ENCODE measurements around the gene JDP2.

Gene JDP2

DNA sequence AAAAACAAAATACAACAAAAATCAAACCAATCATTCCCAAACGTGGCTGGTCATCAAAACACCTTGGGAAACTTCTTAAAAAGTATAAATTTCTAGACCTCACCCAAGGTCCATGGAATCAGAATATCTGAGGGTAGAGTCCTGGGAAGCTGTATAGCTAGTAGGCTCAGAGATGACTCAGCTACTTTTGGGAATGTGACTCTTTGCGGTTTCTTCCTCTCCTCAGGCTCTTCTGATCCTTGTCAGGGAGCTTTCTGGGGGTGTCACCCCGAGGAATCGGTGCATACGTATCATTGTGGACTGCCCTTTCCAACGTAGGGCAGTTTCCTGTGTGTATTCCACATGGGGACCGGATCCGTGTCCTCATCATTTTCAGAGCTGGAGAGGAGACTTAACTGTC lies 14.8 kb downstream of the JDP2 start:
- no peak overlapping the region for H3K4me3 ChIP-seq (replicated peaks; ENCODE audit: low read depth, low read length)
- H3K27me3 ChIP-seq (replicated peaks; ENCODE audit: control insufficient read depth, insufficient read depth, low read length) = no peaks in the 10 kb centered on the region
- H3K36me3 ChIP-seq (ENCODE audit: control insufficient read depth, insufficient read depth, low read length) = peaks cover 23% of the 10 kb centered on the region
- DNase-seq (ENCODE audit: extremely low read depth, insufficient read length) = no peak
- TF ChIP-seq, protein P1, sequence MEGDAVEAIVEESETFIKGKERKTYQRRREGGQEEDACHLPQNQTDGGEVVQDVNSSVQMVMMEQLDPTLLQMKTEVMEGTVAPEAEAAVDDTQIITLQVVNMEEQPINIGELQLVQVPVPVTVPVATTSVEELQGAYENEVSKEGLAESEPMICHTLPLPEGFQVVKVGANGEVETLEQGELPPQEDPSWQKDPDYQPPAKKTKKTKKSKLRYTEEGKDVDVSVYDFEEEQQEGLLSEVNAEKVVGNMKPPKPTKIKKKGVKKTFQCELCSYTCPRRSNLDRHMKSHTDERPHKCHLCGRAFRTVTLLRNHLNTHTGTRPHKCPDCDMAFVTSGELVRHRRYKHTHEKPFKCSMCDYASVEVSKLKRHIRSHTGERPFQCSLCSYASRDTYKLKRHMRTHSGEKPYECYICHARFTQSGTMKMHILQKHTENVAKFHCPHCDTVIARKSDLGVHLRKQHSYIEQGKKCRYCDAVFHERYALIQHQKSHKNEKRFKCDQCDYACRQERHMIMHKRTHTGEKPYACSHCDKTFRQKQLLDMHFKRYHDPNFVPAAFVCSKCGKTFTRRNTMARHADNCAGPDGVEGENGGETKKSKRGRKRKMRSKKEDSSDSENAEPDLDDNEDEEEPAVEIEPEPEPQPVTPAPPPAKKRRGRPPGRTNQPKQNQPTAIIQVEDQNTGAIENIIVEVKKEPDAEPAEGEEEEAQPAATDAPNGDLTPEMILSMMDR (IDR thresholded peaks at IDR 0.05; ENCODE audit: insufficient read depth, low read length, poor library complexity, severe bottlenecking) = no peak

DNA sequence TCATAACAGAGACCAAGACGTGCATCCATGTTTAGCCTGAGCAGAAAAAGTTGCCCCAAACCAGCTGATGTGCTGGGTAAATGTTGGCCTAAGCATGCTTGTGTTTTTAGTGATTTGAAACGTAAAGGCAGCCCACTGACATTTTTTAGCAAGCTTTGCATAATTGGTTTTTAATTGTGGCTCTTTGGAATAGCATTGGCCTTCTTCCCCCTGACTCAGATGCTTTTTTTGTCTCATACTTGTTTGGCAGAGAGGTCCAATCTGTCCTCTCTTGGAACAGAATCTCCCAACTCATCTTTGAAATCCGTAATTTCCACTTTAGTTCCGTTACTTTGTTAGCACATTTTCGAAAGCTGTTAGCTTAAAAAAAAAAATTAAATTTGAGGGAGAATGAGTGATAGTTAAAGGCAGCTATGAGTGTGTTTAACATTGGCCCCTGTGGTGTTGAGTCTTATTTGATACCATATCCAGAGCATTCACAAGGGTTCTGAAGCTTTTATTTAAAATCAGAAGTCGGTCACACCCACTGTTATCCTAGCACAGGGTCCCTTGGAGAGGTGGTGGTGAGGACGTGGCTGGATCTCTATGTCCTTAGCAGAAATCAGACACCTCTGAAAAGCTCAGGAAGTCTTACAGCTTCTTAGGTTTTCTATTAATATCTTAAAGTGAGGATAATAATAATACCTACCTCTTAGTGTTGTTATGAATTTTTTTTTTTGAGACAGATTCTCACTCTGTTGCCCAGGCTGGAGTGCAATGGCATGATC lies 15.6 kb downstream of the JDP2 start:
- Histone ChIP-seq H3K36me3 (ENCODE audit: control insufficient read depth, insufficient read depth, low read length) (peaks cover 21% of the 10 kb centered on the region), H3K27me3 (replicated peaks; ENCODE audit: control insufficient read depth, insufficient read depth, low read length) (no peaks in the 10 kb centered on the region), H3K4me3 (replicated peaks; ENCODE audit: low read depth, low read length) (no peak overlapping the region)
- TF ChIP-seq, protein P1 (IDR thresholded peaks at IDR 0.05; ENCODE audit: insufficient read depth, low read length, poor library complexity, severe bottlenecking) = no peak
- DNase-seq (ENCODE audit: extremely low read depth, insufficient read length) = no peak

- TF ChIP-seq, protein P1 (IDR thresholded peaks at IDR 0.05; ENCODE audit: insufficient read depth, low read length, poor library complexity, severe bottlenecking) = no peak
- no peak for DNase-seq (ENCODE audit: extremely low read depth, insufficient read length)
- no peaks in the 10 kb centered on the region for H3K27me3 ChIP-seq (replicated peaks; ENCODE audit: control insufficient read depth, insufficient read depth, low read length)
- H3K36me3 ChIP-seq (ENCODE audit: control insufficient read depth, insufficient read depth, low read length) = peaks cover 20% of the 10 kb centered on the region
- H3K4me3 ChIP-seq (replicated peaks; ENCODE audit: low read depth, low read length) = no peak overlapping the region
Measured at GRCh38 chr14:75445236-75445635, 17.4 kb downstream of the JDP2 start.

GRCh38 chr14:75445963-75446362 lies 18.1 kb downstream of the JDP2 start:
- TF ChIP-seq, protein P1 (IDR thresholded peaks at IDR 0.05; ENCODE audit: insufficient read depth, low read length, poor library complexity, severe bottlenecking) = no peak
- Histone ChIP-seq H3K4me3 (replicated peaks; ENCODE audit: low read depth, low read length) (no peak overlapping the region), H3K36me3 (ENCODE audit: control insufficient read depth, insufficient read depth, low read length) (peaks cover 19% of the 10 kb centered on the region), H3K27me3 (replicated peaks; ENCODE audit: control insufficient read depth, insufficient read depth, low read length) (no peaks in the 10 kb centered on the region)
- DNase-seq (ENCODE audit: extremely low read depth, insufficient read length) = no peak

GRCh38 chr14:75446447-75446846 lies 18.6 kb downstream of the JDP2 start:
- TF ChIP-seq, protein P1 (IDR thresholded peaks at IDR 0.05; ENCODE audit: insufficient read depth, low read length, poor library complexity, severe bottlenecking) = no peak
- Histone ChIP-seq H3K36me3 (ENCODE audit: control insufficient read depth, insufficient read depth, low read length) (peaks cover 19% of the 10 kb centered on the region), H3K27me3 (replicated peaks; ENCODE audit: control insufficient read depth, insufficient read depth, low read length) (no peaks in the 10 kb centered on the region), H3K4me3 (replicated peaks; ENCODE audit: low read depth, low read length) (no peak overlapping the region)
- no peak for DNase-seq (ENCODE audit: extremely low read depth, insufficient read length)
